Upper lobe of left lung (tissue), 6 donors: ENCODE results near the gene COG6. TPM values are rescaled to one million over a fixed set of nuclear protein-coding genes. Genes with fewer than 3 reads are reported as not detected.

Experiments used
- ATAC-seq, 2 donors: fragments of 200-7000 bp; cut with Tn5 transposase; one replicate each; pipeline ENCODE4 v1.9.1; 2022; ENCODE audit warnings: mild to moderate bottlenecking in 2 of 2, moderate library complexity in 2 of 2; ENCODE audit not compliant: low FRiP score in 2 of 2
- DNase-seq, 2 donors: peaks; one replicate each; pipeline ENCODE4 v3.0.0-alpha.2; 2019 to 2020
- H3K27ac ChIP-seq, 4 donors: fragments of 200-600 bp; sonication (generic); one replicate each; pipeline ENCODE4 v1.5.1; 2016 to 2019
- H3K27me3 ChIP-seq, 4 donors: fragments of 200-600 bp; sonication (generic); one replicate each; pipeline ENCODE4 v1.5.1; 2017 to 2019
- H3K36me3 ChIP-seq, 4 donors: fragments of 200-600 bp; sonication (generic); one replicate each; pipeline ENCODE4 v1.5.1; 2016 to 2019
- H3K4me1 ChIP-seq, 4 donors: fragments of 200-600 bp; sonication (generic); one replicate each; pipeline ENCODE4 v1.5.1; 2018 to 2019
- H3K4me3 ChIP-seq, 4 donors: fragments of 200-600 bp; sonication (generic); one replicate each; pipeline ENCODE4 v1.5.1; 2017 to 2019; ENCODE audit warnings: mild to moderate bottlenecking in 2 of 4, moderate library complexity in 1 of 4
- H3K9me3 ChIP-seq, 4 donors: fragments of 200-600 bp; sonication (generic); one replicate each; pipeline ENCODE4 v1.5.1; 2018 to 2019
- EP300 ChIP-seq, 4 donors: sonication (generic); formaldehyde crosslinking; IDR thresholded peaks; one replicate each; pipeline ENCODE4 v1.5.1; 2017; ENCODE audit warnings: antibody characterized with exemption in 4 of 4, control low read depth in 2 of 4
- POLR2A ChIP-seq, 4 donors: fragments of 450-650 bp; IDR thresholded peaks; one replicate each; pipeline ENCODE4 v1.5.1; 2016 to 2017; ENCODE audit warnings: antibody characterized with exemption in 4 of 4, mild to moderate bottlenecking in 2 of 4
- POLR2AphosphoS5 ChIP-seq, 2 donors: sonication (generic); formaldehyde crosslinking; IDR thresholded peaks; one replicate each; pipeline ENCODE4 v1.5.1; 2017; ENCODE audit warnings: antibody characterized with exemption in 2 of 2
- WGBS, 2 donors: methylation state at CpG; one replicate each; pipeline ENCODE4 v1.1.5; 2017 to 2018; 5-methylcytosine and 5-hydroxymethylcytosine counted together
- total RNA-seq, 6 donors: library from RNA; depleted of rRNA in 4 of 6; stranded (reverse); fragments of >200 nt in 4 of 6; gene quantifications; one replicate each; pipeline versions ENCODE4 v1.1.0 to v1.2.1, GENCODE V29; 2016 to 2021
- TF ChIP-seq, protein P1 (sequence below), 6 experiments: fragments of 450-650 bp in 4 of 6; fragments of 200-600 bp in 2 of 6; sonication (generic) in 2 of 6; IDR thresholded peaks; one replicate each; pipeline ENCODE4 v1.5.1; 2016 to 2019; ENCODE audit warnings: antibody characterized with exemption in 6 of 6
- donor health status: DM: no; HTN: no; CAD: no; lungs with moderate emphysema.
- donor health status: DM: no; HTN: yes; CAD: no; lungs with severe emphysema.

The COG6 gene
- total RNA-seq, 6 donors from 2014 or later, result 10.3 to 37.5 (median 17.2) TPM

DNA sequence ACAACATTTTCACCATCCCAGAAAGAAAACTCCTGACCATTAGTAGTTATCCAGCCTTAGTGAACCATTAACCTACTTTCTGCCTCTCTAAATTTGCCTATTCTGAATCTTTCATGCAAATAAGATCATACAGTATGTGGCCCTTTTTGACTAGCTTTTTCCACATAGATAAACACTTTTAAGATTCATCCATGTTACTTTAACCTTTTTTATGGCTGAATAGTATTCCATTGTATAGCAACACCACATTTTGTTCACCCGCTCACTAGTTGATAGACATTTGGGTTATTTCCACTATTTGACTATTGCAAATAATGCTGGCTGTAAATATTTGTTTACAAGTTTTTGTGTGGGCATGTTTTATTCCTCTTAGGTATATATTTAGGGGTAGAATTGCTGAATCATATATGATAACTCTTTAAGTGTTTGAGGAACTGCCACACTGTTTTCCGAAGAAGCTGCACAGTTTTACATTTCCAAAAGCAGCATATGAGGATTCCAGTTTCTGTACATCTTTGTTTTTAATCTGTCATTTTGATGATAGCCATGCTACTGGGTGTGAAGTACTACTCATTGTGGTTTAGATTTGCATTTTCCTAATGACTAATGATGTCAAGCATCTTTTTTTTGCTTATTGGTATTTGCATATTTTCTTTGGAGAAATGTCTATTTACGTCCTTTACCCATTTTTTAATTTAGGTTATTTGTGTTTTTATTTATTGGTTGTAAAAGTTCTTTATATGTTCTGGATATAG, 17.1 kb downstream of the COG6 start:
- H3K9me3 ChIP-seq, result no peaks in the 10 kb centered on the region
- TF ChIP-seq POLR2A (IDR thresholded peaks at IDR 0.05) (no peak), EP300 (IDR thresholded peaks at IDR 0.05) (no peak), POLR2AphosphoS5 (IDR thresholded peaks at IDR 0.05) (no peak)
- TF ChIP-seq, protein P1, sequence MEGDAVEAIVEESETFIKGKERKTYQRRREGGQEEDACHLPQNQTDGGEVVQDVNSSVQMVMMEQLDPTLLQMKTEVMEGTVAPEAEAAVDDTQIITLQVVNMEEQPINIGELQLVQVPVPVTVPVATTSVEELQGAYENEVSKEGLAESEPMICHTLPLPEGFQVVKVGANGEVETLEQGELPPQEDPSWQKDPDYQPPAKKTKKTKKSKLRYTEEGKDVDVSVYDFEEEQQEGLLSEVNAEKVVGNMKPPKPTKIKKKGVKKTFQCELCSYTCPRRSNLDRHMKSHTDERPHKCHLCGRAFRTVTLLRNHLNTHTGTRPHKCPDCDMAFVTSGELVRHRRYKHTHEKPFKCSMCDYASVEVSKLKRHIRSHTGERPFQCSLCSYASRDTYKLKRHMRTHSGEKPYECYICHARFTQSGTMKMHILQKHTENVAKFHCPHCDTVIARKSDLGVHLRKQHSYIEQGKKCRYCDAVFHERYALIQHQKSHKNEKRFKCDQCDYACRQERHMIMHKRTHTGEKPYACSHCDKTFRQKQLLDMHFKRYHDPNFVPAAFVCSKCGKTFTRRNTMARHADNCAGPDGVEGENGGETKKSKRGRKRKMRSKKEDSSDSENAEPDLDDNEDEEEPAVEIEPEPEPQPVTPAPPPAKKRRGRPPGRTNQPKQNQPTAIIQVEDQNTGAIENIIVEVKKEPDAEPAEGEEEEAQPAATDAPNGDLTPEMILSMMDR (IDR thresholded peaks at IDR 0.05), result no peak
- no peak overlapping the region for H3K4me3 ChIP-seq
- peaks cover 0 to 4% (median 0%) of the 10 kb centered on the region in 4 donors for H3K36me3 ChIP-seq
- no peaks in the 10 kb centered on the region for H3K27me3 ChIP-seq
- H3K4me1 ChIP-seq, result peaks cover 0 to 5% (median 0%) of the 10 kb centered on the region in 4 donors
- DNase-seq (no peak), ATAC-seq (no peak)
- H3K27ac ChIP-seq, result no peak overlapping the region
- WGBS, 2 donors, result 97% methylated on average over 3 of the region's 3 CpGs

DNA sequence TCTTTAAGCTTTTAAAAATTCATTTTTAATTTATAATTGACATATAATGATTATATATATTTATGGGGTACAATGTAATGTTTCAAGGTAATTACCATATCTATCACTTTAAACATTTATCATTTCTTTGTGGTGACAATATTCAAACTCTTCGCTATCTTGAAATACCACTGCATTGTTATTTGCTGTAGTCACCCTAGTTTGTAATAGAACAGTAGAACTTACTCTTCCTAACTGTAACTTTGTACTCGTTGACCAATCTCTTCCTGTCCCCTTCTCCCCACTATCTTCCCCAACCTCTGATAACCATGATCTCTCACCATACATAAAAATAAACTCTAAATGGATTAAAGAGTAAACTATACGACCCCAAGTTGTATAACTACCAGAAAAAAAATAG, 20.4 kb downstream of the COG6 start:
- DNase-seq, result no peak
- ATAC-seq, result no peak
- H3K4me3 ChIP-seq, result no peak overlapping the region
- WGBS, 2 donors, result 53 to 75% methylated on average over 3 of the region's 3 CpGs
- no peaks in the 10 kb centered on the region for H3K27me3 ChIP-seq
- peaks cover 0 to 23% (median 7%) of the 10 kb centered on the region in 4 donors for H3K36me3 ChIP-seq
- no peaks in the 10 kb centered on the region for H3K9me3 ChIP-seq
- no peak for TF ChIP-seq POLR2A (IDR thresholded peaks at IDR 0.05)
- TF ChIP-seq, protein P1 (IDR thresholded peaks at IDR 0.05), result no peak
- TF ChIP-seq EP300 (IDR thresholded peaks at IDR 0.05), result no peak
- TF ChIP-seq POLR2AphosphoS5 (IDR thresholded peaks at IDR 0.05), result no peak
- no peak overlapping the region for H3K27ac ChIP-seq
- H3K4me1 ChIP-seq, result peaks cover 0 to 5% (median 0%) of the 10 kb centered on the region in 4 donors

DNA sequence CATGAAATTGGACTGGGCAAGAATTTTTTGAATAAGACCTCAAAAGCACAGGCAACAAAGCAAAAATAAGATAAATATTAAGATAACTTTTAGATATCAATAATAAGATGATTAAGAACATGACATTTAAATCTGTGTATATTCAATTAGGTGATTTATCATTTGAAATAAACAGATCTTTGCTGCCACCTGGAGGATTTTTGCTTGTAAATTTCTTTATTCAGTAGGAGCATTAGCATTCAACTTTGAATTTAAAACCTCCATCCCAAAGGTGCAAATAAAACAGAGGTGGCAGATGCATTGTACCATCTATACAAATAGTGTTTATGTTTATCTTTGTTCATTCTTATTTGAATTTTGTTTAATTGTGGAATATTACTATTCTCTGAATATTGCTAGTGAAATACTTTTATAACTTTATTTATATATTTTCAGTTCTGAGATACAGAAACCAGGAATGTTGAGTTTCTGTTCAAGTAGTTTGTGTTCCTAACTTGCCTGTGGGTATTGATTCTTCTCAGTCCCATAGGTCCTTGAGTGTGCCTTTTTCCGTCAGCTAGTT, 20.9 kb downstream of the COG6 start:
- Histone ChIP-seq H3K4me1 (peaks cover 0 to 5% (median 0%) of the 10 kb centered on the region in 4 donors), H3K4me3 (no peak overlapping the region), H3K9me3 (no peaks in the 10 kb centered on the region), H3K27me3 (no peaks in the 10 kb centered on the region), H3K27ac (no peak overlapping the region), H3K36me3 (peaks cover 0 to 25% (median 7%) of the 10 kb centered on the region in 4 donors)
- 100% methylated on average over 1 of the region's 1 CpG for whole genome bisulfite sequencing, 2 donors
- DNase-seq (no peak), ATAC-seq (no peak)
- TF ChIP-seq EP300 (IDR thresholded peaks at IDR 0.05), result no peak
- TF ChIP-seq, protein P1 (IDR thresholded peaks at IDR 0.05), result peak in 5 of 6 experiments; percentile 17 to 37 (median 26)

DNA sequence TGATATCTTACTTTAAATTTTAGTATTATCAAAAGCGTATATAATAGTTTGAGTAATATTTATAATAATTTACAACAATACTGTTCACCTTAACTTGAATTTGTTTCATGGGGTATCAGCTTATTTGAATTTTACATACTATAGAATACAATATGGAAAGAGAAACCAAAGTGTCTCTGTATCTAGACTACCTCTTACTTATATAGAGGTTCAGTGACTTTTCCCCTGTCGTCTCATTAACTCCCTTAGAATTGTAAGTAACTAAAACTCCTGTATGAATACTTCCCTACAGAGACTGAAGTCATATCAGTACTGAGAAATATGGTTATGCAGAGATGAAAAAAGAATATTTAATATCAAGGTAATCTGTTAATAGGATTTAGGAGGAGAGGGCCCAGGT, 26.8 kb downstream of the COG6 start:
- H3K4me3 ChIP-seq, result no peak overlapping the region
- H3K9me3 ChIP-seq, result no peaks in the 10 kb centered on the region
- no peak for DNase-seq
- 71 to 79% methylated on average over 2 of the region's 2 CpGs for WGBS, 2 donors
- H3K4me1 ChIP-seq, result no peaks in the 10 kb centered on the region
- no peak for TF ChIP-seq POLR2AphosphoS5 (IDR thresholded peaks at IDR 0.05)
- no peak for TF ChIP-seq POLR2A (IDR thresholded peaks at IDR 0.05)
- TF ChIP-seq EP300 (IDR thresholded peaks at IDR 0.05), result no peak
- TF ChIP-seq, protein P1 (IDR thresholded peaks at IDR 0.05), result no peak
- H3K36me3 ChIP-seq, result peaks cover 0 to 39% (median 7%) of the 10 kb centered on the region in 4 donors
- no peak for ATAC-seq
- no peaks in the 10 kb centered on the region for H3K27me3 ChIP-seq
- H3K27ac ChIP-seq, result no peak overlapping the region
